Measurements from ENCODE around the gene INTS7. TPM values are rescaled to one million over a fixed set of nuclear protein-coding genes. Genes with fewer than 3 reads are reported as not detected.

Gene INTS7
- total and polyA plus RNA-seq, 2 experiments from 2014 or later: 11.8 to 15.5 TPM

GRCh38 chr1:211908951-211909350, 126.4 kb downstream of the INTS7 start:
- H2AFZ ChIP-seq: no peak overlapping the region
- H3K27ac ChIP-seq: peak overlapping the region; percentile 85
- no peaks in the 10 kb centered on the region for H3K27me3 ChIP-seq
- H3K79me2 ChIP-seq: no peaks in the 10 kb centered on the region
- WGBS (ENCODE audit: low lambda C conversion rate, missing lambda C conversion rate): 87% methylated on average over 2 of the region's 2 CpGs
- no peaks in the 10 kb centered on the region for H3K36me3 ChIP-seq (replicated peaks; ENCODE audit: insufficient read depth, low read depth)
- H3K9me2 ChIP-seq (replicated peaks; ENCODE audit: insufficient read depth): no peaks in the 10 kb centered on the region
- no peak overlapping the region for H3K4me3 ChIP-seq
- H3K4me2 ChIP-seq: peak overlapping the region; percentile 42
- peaks cover 21% of the 10 kb centered on the region for H3K4me1 ChIP-seq (ENCODE audit: insufficient read depth)
- TF ChIP-seq CTCF (IDR thresholded peaks at IDR 0.05; ENCODE audit: poor library complexity) (no peak), EZH2 (IDR thresholded peaks at IDR 0.05; ENCODE audit: borderline replicate concordance) (no peak), EZH2phosphoT487 (IDR thresholded peaks at IDR 0.05; ENCODE audit: low read depth, severe bottlenecking, unreplicated experiment) (no peak)
- no peak for DNase-seq (ENCODE audit: low spot score)
- no peaks in the 10 kb centered on the region for H3K9me3 ChIP-seq (ENCODE audit: low read depth)
- H4K20me1 ChIP-seq (ENCODE audit: insufficient read depth, poor library complexity, severe bottlenecking): no peaks in the 10 kb centered on the region

GRCh38 chr1:211908453-211908852, 126.9 kb downstream of the INTS7 start:
- H3K4me3 ChIP-seq: no peak overlapping the region
- no peaks in the 10 kb centered on the region for H3K27me3 ChIP-seq
- no peak for DNase-seq (ENCODE audit: low spot score)
- no peak overlapping the region for H3K4me2 ChIP-seq
- no peak overlapping the region for H2AFZ ChIP-seq
- H3K79me2 ChIP-seq: no peaks in the 10 kb centered on the region
- H3K27ac ChIP-seq: no peak overlapping the region
- H3K36me3 ChIP-seq (replicated peaks; ENCODE audit: insufficient read depth, low read depth): no peaks in the 10 kb centered on the region
- no peaks in the 10 kb centered on the region for H4K20me1 ChIP-seq (ENCODE audit: insufficient read depth, poor library complexity, severe bottlenecking)
- no peaks in the 10 kb centered on the region for H3K9me3 ChIP-seq (ENCODE audit: low read depth)
- H3K4me1 ChIP-seq (ENCODE audit: insufficient read depth): peaks cover 21% of the 10 kb centered on the region
- TF ChIP-seq CTCF (IDR thresholded peaks at IDR 0.05; ENCODE audit: poor library complexity): no peak
- TF ChIP-seq EZH2 (IDR thresholded peaks at IDR 0.05; ENCODE audit: borderline replicate concordance): no peak
- no peak for TF ChIP-seq EZH2phosphoT487 (IDR thresholded peaks at IDR 0.05; ENCODE audit: low read depth, severe bottlenecking, unreplicated experiment)
- 81% methylated on average over 2 of the region's 2 CpGs for WGBS (ENCODE audit: low lambda C conversion rate, missing lambda C conversion rate)
- no peaks in the 10 kb centered on the region for H3K9me2 ChIP-seq (replicated peaks; ENCODE audit: insufficient read depth)

- Histone ChIP-seq H4K20me1 (ENCODE audit: insufficient read depth, poor library complexity, severe bottlenecking) (no peaks in the 10 kb centered on the region), H3K36me3 (replicated peaks; ENCODE audit: insufficient read depth, low read depth) (no peaks in the 10 kb centered on the region), H3K27me3 (no peaks in the 10 kb centered on the region), H3K9me3 (ENCODE audit: low read depth) (no peaks in the 10 kb centered on the region), H3K4me1 (ENCODE audit: insufficient read depth) (no peaks in the 10 kb centered on the region), H3K4me3 (no peak overlapping the region), H3K4me2 (peak overlapping the region; percentile 30), H3K27ac (peak overlapping the region; percentile 64), H2AFZ (peak overlapping the region; percentile 3), H3K79me2 (no peaks in the 10 kb centered on the region), H3K9me2 (replicated peaks; ENCODE audit: insufficient read depth) (no peaks in the 10 kb centered on the region)
- TF ChIP-seq CTCF (IDR thresholded peaks at IDR 0.05; ENCODE audit: poor library complexity) (no peak), EZH2 (IDR thresholded peaks at IDR 0.05; ENCODE audit: borderline replicate concordance) (no peak)
- 90% methylated on average over 2 of the region's 2 CpGs for WGBS (ENCODE audit: low lambda C conversion rate, missing lambda C conversion rate)
- no peak for DNase-seq (ENCODE audit: low spot score)
Observed at GRCh38 chr1:211903490-211904245, 131.7 kb downstream of the INTS7 start.
